Measurements from ENCODE around the gene TRPM4. TPM values are rescaled to one million over a fixed set of nuclear protein-coding genes. Genes with fewer than 3 reads are reported as not detected.

Gene TRPM4
- total RNA-seq, 4 donors from 2014 or later, result 19.9 to 38.8 (median 27.9) TPM

DNA sequence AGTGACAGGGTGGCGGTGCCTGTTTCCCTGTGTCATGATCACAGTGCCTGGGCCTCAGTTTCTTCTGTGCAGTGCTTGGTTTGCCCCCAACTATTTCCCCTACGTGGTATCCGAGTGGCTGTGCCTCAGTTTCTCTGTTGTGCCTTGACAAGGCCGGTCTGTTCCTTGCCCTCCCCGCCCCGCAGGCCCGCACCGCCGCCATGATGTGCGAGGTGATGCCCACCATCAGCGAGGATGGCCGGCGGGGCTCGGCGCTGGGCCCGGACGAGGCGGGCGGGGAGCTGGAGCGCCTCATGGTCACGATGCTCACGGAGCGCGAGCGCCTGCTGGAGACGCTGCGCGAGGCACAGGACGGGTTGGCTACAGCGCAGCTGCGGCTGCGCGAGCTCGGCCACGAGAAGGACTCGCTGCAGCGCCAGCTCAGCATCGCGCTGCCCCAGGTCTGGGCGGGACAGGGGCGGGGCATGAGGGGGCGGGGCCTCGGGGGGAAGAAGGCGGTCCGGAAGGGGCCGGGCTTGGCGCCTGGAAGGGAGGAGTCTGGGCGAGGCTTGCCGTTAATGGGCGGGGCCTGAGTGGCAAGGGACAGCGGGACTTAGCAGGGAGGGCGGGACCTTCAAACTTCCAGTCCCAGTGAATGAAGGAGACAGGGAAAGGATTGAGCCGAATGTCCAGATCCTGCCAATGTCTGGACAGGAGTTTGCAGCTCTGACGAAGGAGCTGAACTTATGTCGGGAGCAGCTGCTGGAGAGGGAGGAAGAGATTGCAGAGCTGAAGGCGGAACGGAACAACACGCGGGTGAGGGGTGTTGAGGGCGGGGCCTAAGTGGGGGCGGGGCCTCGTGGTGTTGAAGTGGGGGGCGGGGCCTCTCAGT, 29.7 kb upstream of the TRPM4 start:
- peak overlapping the region; percentile 39 to 54 (median 43) for H3K4me3 ChIP-seq
- H3K4me1 ChIP-seq, result peaks cover 12 to 26% (median 22%) of the 10 kb centered on the region in 4 donors
- peak; percentile 99 for DNase-seq (ENCODE audit: extremely low spot score)
- H3K27me3 ChIP-seq, result no peaks in the 10 kb centered on the region
- WGBS, result 8% methylated on average over 16 of the region's 63 CpGs
- TF ChIP-seq POLR2A (IDR thresholded peaks at IDR 0.05; ENCODE audit: low read depth), result no peak
- TF ChIP-seq POLR2AphosphoS5 (IDR thresholded peaks at IDR 0.05), result peak in 1 of 2 donors; percentile 86
- TF ChIP-seq EP300 (IDR thresholded peaks at IDR 0.05), result no peak
- TF ChIP-seq, protein P1, sequence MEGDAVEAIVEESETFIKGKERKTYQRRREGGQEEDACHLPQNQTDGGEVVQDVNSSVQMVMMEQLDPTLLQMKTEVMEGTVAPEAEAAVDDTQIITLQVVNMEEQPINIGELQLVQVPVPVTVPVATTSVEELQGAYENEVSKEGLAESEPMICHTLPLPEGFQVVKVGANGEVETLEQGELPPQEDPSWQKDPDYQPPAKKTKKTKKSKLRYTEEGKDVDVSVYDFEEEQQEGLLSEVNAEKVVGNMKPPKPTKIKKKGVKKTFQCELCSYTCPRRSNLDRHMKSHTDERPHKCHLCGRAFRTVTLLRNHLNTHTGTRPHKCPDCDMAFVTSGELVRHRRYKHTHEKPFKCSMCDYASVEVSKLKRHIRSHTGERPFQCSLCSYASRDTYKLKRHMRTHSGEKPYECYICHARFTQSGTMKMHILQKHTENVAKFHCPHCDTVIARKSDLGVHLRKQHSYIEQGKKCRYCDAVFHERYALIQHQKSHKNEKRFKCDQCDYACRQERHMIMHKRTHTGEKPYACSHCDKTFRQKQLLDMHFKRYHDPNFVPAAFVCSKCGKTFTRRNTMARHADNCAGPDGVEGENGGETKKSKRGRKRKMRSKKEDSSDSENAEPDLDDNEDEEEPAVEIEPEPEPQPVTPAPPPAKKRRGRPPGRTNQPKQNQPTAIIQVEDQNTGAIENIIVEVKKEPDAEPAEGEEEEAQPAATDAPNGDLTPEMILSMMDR (IDR thresholded peaks at IDR 0.05), result peak; percentile 17 to 40 (median 36)
- H3K27ac ChIP-seq (replicated peaks in 1 of 4), result peak overlapping the region; percentile 60 to 86 (median 80)
- no peaks in the 10 kb centered on the region for H3K36me3 ChIP-seq
- H3K9me3 ChIP-seq, result no peaks in the 10 kb centered on the region
- intact Hi-C loops (cut with DNase I), result no loop called here

DNA sequence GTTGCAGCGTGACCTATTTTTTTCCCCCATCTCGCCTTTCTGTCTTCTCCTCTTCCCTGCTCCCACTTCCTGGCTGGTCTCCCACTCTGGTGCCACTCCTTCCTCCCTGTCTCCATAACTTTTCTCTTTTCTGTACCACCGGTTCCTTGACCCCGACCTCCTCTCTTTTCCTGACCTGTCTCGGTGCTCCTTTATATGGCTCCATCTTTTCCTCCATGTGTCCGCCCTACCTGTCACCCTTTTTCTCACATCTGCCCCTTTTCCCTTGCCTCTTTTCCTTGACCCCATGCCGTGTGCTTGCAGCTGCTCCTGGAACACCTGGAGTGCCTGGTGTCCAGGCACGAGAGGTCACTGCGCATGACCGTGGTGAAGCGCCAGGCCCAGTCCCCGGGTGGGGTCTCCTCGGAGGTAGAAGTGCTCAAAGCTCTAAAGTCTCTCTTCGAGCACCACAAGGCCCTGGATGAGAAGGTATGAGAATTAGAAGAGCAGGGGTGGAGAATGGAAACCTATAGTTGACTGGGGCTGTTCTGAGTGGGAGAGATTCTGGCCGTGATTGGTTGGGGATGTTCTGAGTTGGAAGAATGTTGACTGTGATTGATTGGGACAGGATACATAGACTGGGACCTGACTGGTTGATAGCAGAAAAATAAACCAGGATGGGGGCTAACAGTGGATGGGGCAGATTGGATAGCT, 28.9 kb upstream of the TRPM4 start:
- WGBS, result 43% methylated on average over 15 of the region's 15 CpGs
- no peaks in the 10 kb centered on the region for H3K9me3 ChIP-seq
- intact Hi-C loops (cut with DNase I), result no loop called here
- DNase-seq (ENCODE audit: extremely low spot score), result no peak
- H3K4me3 ChIP-seq, result peak overlapping the region; percentile 39 to 54 (median 43)
- H3K36me3 ChIP-seq, result no peaks in the 10 kb centered on the region
- H3K27me3 ChIP-seq, result no peaks in the 10 kb centered on the region
- TF ChIP-seq POLR2AphosphoS5 (IDR thresholded peaks at IDR 0.05) (no peak), EP300 (IDR thresholded peaks at IDR 0.05) (no peak), POLR2A (IDR thresholded peaks at IDR 0.05; ENCODE audit: low read depth) (no peak)
- TF ChIP-seq, protein P1 (IDR thresholded peaks at IDR 0.05), result no peak
- peaks cover 12 to 34% (median 30%) of the 10 kb centered on the region in 4 donors for H3K4me1 ChIP-seq
- H3K27ac ChIP-seq (replicated peaks in 1 of 4), result peak overlapping the region; percentile 47 to 86 (median 80)

DNA sequence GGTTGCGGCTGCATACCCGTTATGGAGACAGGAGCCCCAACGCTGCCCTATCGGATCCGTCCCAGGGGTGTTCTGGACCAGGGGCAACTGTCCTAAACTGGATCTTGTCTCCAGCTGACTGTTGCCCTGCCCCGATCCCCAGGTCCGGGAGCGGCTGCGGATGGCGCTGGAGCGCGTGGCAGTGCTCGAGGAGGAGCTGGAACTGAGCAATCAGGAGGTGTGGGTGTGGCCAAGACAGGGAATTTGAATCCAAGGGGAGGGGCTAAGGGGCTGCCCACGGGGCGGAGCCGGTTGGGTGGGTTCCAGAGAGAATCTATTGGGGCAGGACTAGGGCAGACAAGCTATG, 28.4 kb upstream of the TRPM4 start:
- TF ChIP-seq, protein P1 (IDR thresholded peaks at IDR 0.05), result no peak
- TF ChIP-seq POLR2AphosphoS5 (IDR thresholded peaks at IDR 0.05) (no peak), EP300 (IDR thresholded peaks at IDR 0.05) (no peak), POLR2A (IDR thresholded peaks at IDR 0.05; ENCODE audit: low read depth) (no peak)

DNA sequence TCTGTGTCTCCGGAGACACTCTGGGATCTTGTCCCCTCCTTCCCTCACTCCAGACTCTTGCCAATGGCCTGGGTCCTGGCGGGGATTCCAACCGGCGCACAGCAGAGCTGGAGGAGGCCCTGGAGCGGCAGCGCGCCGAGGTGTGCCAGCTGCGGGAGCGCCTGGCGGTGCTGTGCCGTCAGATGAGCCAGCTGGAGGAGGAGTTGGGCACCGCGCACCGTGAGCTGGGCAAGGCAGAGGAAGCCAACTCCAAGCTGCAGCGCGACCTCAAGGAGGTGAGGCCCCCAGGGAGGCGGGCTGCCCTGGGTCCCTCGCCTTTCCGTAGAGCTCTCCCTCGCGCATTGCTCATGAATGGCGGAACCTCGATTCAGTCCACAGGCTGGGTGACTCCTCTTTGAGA, 27.3 kb upstream of the TRPM4 start:
- Histone ChIP-seq H3K4me3 (no peak overlapping the region), H3K36me3 (no peaks in the 10 kb centered on the region), H3K27me3 (no peaks in the 10 kb centered on the region), H3K4me1 (peaks cover 22 to 43% (median 41%) of the 10 kb centered on the region in 4 donors), H3K9me3 (no peaks in the 10 kb centered on the region), H3K27ac (replicated peaks in 1 of 4) (no peak overlapping the region)
- intact Hi-C loops (cut with DNase I), result no loop called here
- no peak for TF ChIP-seq EP300 (IDR thresholded peaks at IDR 0.05)
- TF ChIP-seq POLR2AphosphoS5 (IDR thresholded peaks at IDR 0.05), result no peak
- TF ChIP-seq, protein P1 (IDR thresholded peaks at IDR 0.05), result no peak
- TF ChIP-seq POLR2A (IDR thresholded peaks at IDR 0.05; ENCODE audit: low read depth), result no peak
- no peak for DNase-seq (ENCODE audit: extremely low spot score)
- WGBS, result 94% methylated on average over 8 of the region's 24 CpGs

More for the DNA sequence above, 28.4 kb upstream of the TRPM4 start:
- no peaks in the 10 kb centered on the region for H3K9me3 ChIP-seq
- no peak overlapping the region for H3K27ac ChIP-seq (replicated peaks in 1 of 4)
- H3K4me3 ChIP-seq, result no peak overlapping the region
- DNase-seq (ENCODE audit: extremely low spot score), result no peak
- 32% methylated on average over 15 of the region's 16 CpGs for WGBS
- no peaks in the 10 kb centered on the region for H3K27me3 ChIP-seq
- no peaks in the 10 kb centered on the region for H3K36me3 ChIP-seq
- intact Hi-C loops (cut with DNase I), result no loop called here
- peaks cover 16 to 39% (median 35%) of the 10 kb centered on the region in 4 donors for H3K4me1 ChIP-seq
